Effector memory CD4-positive, alpha-beta T cell (primary cell): ENCODE measurements around the gene MEP1A.
"Not testable (repeated sequence)": the region's sequence is repeated elsewhere in the genome, so short reads cannot be mapped to it uniquely, and the experiment has no call there.

Source experiments
- DNase-seq, 3 donors: peaks; one replicate each; pipeline ENCODE4 v3.0.0-alpha.2; 2020
- H3K27ac ChIP-seq: 2 replicates; pipeline ENCODE4 v1.7.0; 2013; ENCODE audit warnings: mild to moderate bottlenecking, low read length, moderate library complexity; ENCODE audit not compliant: insufficient read depth, poor library complexity, severe bottlenecking
- H3K27me3 ChIP-seq: replicated peaks from 2 replicates; pipeline ENCODE4 v1.7.0; 2013; ENCODE audit warnings: mild to moderate bottlenecking, low read length; ENCODE audit not compliant: insufficient read depth, control insufficient read depth, poor library complexity, severe bottlenecking
- H3K36me3 ChIP-seq: 2 replicates; pipeline ENCODE4 v1.7.0; 2013; ENCODE audit warnings: mild to moderate bottlenecking, low read length, moderate library complexity; ENCODE audit not compliant: control insufficient read depth, insufficient read depth
- H3K4me1 ChIP-seq: 2 replicates; pipeline ENCODE4 v1.7.0; 2013; ENCODE audit warnings: low read length, mild to moderate bottlenecking; ENCODE audit not compliant: control insufficient read depth, insufficient read depth, poor library complexity, severe bottlenecking
- H3K4me3 ChIP-seq: 2 replicates; pipeline ENCODE4 v1.7.0; 2013; ENCODE audit warnings: low read length, low read depth, mild to moderate bottlenecking; ENCODE audit not compliant: insufficient read depth, poor library complexity, severe bottlenecking
- H3K9me3 ChIP-seq: 2 replicates; pipeline ENCODE4 v1.7.0; 2013; ENCODE audit warnings: mild to moderate bottlenecking, low read length, moderate library complexity; ENCODE audit not compliant: control insufficient read depth

Gene MEP1A

DNA sequence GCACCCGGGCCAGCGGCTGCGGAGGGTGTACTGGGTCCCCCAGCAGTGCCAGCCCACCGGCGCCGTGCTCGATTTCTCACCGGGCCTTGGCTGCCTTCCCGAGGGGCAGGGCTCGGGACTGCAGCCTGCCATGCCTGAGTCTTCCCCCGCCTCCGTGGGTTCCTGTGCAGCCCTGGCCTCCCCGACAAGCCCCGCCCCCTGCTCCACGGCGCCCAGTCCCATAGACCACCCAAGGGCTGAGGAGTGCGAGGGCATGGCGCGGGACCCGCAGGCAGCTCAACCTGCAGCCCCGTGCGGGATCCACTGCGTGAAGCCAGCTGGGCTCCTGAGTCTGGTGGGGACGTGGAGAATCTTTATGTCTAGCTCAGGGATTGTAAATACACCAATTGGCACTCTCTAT is 18.5 kb upstream of the MEP1A start:
- H3K36me3 ChIP-seq, H3K27me3 ChIP-seq, H3K4me1 ChIP-seq, DNase-seq, H3K4me3 ChIP-seq, H3K9me3 ChIP-seq, H3K27ac ChIP-seq: not testable (repeated sequence)

DNA sequence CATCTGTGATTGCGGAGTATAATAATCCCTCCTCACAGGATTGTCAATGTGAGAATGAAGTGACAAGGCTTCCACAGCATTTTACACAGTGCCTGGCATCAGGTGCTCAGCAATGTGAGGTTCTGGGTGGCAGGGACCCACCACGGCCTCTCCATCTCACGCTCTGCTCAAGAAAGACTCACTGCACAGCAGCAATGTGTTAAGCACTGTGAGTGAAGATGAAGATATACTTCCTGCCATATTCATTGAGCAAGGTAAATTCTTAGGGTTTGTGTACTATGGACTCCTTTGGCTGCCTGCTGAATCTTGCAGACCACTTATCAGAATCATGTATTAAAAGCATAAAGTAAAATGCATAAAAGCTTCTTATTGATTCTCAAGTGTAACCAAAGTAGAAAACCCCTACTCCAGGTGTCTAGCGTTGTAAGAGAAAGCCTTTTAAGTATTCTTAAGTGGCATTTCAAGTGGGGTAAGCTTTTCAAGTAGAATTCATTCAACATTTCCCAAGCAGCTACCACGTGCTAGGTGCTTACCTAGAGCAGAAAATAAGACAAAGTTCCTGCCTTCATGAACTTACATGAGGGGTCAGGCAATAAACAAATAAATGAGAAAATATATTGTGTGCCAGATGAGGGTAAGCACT is 17.0 kb upstream of the MEP1A start:
- DNase-seq: no peak
- Histone ChIP-seq H3K27ac (no peak overlapping the region), H3K27me3 (no peaks in the 10 kb centered on the region), H3K4me3 (no peak overlapping the region), H3K4me1 (no peaks in the 10 kb centered on the region), H3K36me3 (no peaks in the 10 kb centered on the region), H3K9me3 (no peaks in the 10 kb centered on the region)

DNA sequence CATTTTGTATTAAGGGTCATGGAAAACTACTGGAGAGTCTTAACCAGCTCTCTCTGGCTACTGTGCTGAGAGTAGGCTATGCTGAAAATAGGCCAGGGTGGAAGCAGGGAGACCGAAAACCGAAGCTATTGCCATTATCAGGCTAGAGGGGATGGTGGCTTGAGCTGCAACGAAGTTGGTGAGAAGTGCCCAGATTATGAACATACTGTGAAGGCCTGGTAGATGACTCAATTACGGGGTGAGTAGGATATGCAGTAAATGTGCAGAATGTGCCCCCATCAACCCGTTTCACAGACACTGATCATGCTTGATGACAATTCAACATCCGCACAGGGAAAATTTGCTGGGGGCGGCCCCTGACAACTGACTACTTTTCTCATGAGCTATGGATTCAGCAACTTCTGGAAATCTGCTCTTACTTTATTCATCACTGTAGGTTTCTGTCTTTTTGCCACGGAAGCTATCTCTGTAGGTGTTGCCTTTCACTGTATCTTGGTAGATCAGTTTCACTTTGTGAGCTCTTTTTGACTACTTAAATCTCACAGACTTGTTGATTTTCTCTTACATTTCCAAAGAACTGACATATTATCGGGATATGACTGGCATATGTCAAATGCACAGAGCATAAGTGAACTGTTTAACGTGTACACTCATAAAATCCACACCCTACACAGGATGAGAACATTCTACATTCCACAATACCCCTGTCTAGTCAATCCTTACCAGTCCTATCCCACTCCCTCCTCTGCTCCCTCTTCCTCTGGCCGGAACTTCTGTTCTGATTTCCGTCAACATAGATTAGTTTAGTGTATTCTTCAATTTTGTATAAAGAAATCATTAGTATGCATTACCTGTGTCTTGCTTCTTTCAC is 15.5 kb upstream of the MEP1A start:
- Histone ChIP-seq H3K27ac (no peak overlapping the region), H3K4me3 (no peak overlapping the region), H3K9me3 (no peaks in the 10 kb centered on the region), H3K27me3 (no peaks in the 10 kb centered on the region), H3K4me1 (no peaks in the 10 kb centered on the region), H3K36me3 (no peaks in the 10 kb centered on the region)
- DNase-seq: no peak

DNA sequence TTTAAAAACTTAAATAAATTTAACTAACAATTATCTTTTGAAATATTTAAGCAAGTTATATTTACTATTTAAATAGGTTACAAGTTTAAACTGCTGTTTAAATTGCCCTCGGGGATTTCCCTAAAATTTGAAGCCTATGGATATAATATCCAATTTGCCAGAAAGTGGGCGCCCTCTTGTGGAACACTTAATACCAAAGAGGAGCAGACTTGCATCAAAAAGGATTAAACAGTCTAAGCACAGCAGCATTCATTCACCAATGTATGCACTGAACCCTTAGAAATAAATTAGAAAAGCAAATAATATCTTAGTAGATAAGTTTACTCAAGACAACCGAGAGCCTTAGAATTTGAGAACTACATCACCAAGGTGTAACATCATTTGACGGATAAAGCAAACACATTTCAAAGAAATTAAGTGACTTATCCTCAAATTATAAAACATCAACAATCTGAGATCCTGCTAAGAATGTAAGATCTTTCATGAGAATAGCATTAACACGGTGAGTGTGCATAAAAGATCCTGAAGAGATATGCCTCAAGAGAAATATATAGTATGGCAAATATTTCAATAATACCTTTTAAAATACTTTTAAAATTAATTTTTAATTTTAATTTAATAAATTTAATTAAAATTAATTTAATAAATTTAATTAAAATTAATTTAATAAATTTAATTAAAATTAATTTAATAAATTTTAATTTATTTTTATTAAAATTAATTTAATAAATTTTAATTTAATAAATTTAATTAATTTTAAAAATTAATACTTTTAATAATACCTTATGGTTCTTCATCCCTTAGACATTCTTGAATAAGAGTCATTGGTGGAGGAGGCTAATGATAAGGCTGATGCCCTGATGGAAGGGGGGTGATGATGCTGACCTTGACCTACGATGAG is 11.5 kb upstream of the MEP1A start:
- no peaks in the 10 kb centered on the region for H3K9me3 ChIP-seq
- H3K27ac ChIP-seq: no peak overlapping the region
- H3K4me3 ChIP-seq: no peak overlapping the region
- H3K36me3 ChIP-seq: no peaks in the 10 kb centered on the region
- H3K4me1 ChIP-seq: no peaks in the 10 kb centered on the region
- no peaks in the 10 kb centered on the region for H3K27me3 ChIP-seq
- no peak for DNase-seq

DNA sequence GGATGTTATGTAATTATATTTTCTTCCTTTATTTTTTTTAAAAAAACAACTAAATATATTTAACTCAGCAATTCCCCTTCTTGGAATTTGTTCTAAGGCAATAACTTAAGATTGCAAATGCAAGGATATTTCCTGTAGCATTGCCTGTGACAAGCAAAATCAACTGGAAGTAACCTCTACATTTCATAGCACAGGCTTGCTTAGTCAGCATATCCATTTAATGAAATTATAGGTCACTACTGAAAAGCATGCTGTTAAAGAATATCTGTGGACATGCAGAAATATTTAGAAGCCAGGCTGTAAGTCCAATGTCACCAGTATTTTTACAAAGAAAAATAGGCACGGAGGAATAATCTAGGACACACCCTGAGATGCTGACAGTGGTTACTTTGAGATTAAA is 8.7 kb upstream of the MEP1A start:
- Histone ChIP-seq H3K4me1 (no peaks in the 10 kb centered on the region), H3K4me3 (no peak overlapping the region), H3K27ac (no peak overlapping the region), H3K27me3 (no peaks in the 10 kb centered on the region), H3K36me3 (no peaks in the 10 kb centered on the region), H3K9me3 (no peaks in the 10 kb centered on the region)
- DNase-seq: no peak

DNA sequence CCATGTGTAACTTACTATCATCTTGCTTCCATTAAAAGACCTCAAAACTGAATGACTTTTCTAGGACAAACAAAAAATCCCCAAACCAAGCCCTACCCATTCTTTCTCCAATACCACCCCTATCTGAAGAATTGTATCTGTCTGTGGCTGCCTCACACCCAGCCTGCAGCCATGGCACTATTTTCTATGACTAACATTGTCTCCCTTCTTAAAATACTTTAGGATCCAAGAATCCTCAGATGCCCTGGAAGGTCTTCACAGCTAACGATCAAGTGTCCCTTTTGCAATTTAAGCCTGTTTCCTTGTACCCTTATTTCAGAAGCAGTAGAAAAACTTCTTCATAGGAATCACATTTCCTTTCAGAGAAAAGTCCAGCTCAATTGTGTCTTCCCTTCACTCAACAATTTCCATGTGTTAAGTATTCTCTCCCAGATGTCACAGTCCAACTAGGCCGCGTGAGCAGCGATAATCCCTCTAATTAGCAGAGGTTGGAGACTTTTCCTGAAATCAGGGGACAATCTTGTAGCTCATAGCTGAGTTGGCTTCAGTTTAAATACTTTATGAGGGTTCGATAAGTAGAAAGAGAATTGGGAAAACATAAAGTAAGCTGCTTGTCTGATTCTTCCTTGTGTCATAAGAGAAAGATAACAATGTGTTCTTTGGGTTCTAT is 5.2 kb upstream of the MEP1A start:
- Histone ChIP-seq H3K9me3 (no peaks in the 10 kb centered on the region), H3K4me1 (no peaks in the 10 kb centered on the region), H3K27ac (no peak overlapping the region), H3K4me3 (no peak overlapping the region), H3K27me3 (no peaks in the 10 kb centered on the region), H3K36me3 (no peaks in the 10 kb centered on the region)
- DNase-seq: no peak

DNA sequence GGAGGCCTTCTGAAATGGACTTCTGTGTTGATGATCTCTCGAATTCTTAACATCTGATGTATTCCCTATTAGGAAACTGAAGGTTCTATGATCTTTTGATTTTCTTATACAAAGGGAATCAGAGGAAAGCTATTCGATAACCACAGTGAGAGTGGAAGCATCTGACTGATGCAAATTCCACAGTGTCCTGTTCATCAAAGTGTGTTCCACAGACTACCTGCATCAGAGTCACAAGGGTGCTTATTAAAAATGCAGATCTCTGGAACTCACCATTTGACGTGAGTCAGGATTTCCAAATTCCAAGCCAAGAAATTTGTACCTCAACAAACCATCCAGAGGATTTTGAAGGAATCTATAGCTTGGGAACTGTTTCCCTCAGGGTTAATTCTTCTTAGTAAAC is 4.4 kb upstream of the MEP1A start:
- Histone ChIP-seq H3K4me1 (no peaks in the 10 kb centered on the region), H3K27me3 (no peaks in the 10 kb centered on the region)
- no peak for DNase-seq

DNA sequence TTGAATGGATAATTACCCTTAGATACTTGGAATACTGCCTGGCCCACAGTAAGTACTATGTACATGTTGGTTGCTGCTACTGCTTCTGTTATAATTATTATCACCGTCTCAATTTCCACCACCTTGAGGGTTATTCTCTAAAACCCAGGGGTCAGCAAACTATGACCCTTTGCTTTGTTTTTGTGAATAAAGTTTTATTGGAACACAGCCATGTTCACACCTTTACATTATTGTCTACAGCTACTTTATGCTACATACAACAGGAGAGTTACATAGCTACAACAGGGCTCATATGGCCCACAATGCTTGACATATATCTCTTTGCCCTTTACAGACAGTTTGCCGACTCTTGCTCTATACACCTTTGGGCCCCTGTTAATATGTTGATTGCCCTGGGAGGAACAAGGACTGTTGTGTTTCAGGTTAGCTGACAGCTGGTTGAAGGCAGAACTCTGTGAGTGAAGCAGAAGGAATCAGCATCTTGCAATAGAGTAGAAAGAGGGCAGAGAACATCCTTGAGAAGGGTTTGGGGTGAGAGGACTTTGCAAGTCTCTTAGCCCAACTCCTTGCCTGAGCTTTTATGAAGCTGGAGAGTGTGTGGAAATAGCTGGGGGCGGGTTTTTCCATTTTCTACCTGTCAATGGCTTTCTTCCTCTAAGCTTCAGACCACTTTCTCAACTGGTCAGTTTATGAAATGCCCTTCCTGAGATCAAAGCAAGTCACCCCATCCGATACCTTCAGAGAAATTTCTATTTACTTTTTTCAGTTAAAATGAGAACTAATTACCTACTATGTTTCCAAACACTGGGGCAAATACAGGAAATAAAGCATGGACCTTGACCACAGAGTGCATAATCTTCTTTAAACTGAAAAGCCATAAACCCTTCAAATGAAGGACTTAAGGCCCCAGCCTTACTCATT is 3.5 kb upstream of the MEP1A start:
- H3K27me3 ChIP-seq: no peaks in the 10 kb centered on the region
- DNase-seq: no peak
- H3K4me3 ChIP-seq: no peak overlapping the region
- no peaks in the 10 kb centered on the region for H3K4me1 ChIP-seq
- H3K9me3 ChIP-seq: no peaks in the 10 kb centered on the region
- H3K36me3 ChIP-seq: no peaks in the 10 kb centered on the region
- no peak overlapping the region for H3K27ac ChIP-seq

More for the DNA sequence above, 4.4 kb upstream of the MEP1A start:
- no peaks in the 10 kb centered on the region for H3K9me3 ChIP-seq
- H3K36me3 ChIP-seq: no peaks in the 10 kb centered on the region
- H3K4me3 ChIP-seq: no peak overlapping the region
- no peak overlapping the region for H3K27ac ChIP-seq

DNA sequence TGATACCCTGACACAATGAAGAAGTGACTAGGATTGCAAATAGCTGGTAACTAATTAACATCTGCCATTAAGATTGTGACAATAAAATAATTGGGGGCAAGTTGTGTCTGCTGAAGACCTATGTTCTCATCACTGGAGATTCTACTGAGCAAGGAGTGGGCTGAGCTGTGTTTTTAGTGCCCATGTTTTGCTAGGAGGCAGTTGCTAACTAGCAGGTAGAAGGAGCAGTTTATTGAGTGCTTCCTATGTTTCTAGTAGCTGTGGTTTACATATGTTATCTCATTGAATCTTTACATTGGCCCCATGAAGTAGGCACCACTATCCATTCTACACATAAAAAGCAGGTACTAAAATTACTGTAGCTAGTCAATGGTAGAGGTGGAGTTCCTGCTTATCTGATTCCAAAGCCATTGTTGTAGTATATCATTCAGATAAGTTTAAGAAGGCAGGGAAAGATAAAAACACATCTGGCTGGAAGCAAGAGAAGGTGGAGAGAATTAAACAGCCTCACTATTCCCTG is 2.8 kb upstream of the MEP1A start:
- Histone ChIP-seq H3K4me1 (no peaks in the 10 kb centered on the region), H3K9me3 (no peaks in the 10 kb centered on the region), H3K27me3 (no peaks in the 10 kb centered on the region), H3K27ac (no peak overlapping the region), H3K36me3 (no peaks in the 10 kb centered on the region), H3K4me3 (no peak overlapping the region)
- no peak for DNase-seq
